ENCODE data around the gene MARCHF9.
"Not testable (repeated sequence)": the region's sequence is repeated elsewhere in the genome, so short reads cannot be mapped to it uniquely, and the experiment has no call there.

DNA sequence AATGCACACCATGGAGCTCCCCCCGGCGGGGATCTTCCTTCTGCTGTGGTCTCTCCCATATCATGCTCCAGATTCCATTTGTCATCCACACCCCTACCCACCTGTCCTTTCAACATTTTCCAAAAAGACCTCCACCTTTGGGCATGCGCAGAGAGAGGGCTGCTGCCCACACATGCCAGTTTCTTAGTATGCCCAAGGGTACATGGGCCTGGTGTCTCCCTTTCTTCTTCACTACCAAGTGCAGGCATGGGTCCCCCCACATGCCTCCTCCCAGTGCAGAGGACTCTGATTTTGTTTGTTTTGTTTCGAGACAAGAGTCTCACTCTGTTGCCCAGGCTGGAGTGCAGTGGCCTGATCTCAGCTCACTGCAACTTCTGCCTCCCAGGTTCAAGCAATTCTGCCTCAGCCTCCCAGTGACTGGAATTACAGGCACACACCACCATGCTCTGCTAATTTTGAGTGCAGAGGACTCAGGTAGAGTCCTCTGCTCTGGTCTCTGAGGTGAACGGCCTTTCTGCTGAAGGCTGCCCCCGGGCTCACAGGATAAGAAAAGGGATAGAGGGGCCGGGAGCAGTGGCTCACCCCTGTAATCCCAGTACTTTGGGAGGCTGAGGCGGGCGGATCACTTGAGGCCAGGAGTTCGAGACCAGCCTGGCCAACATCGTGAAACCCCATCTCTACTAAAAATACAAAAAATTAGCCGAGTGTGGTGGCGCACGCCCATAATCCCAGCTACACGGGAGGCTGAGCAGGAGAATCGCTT, 32.9 kb upstream of the MARCHF9 start:
- TF ChIP-seq, protein P1, sequence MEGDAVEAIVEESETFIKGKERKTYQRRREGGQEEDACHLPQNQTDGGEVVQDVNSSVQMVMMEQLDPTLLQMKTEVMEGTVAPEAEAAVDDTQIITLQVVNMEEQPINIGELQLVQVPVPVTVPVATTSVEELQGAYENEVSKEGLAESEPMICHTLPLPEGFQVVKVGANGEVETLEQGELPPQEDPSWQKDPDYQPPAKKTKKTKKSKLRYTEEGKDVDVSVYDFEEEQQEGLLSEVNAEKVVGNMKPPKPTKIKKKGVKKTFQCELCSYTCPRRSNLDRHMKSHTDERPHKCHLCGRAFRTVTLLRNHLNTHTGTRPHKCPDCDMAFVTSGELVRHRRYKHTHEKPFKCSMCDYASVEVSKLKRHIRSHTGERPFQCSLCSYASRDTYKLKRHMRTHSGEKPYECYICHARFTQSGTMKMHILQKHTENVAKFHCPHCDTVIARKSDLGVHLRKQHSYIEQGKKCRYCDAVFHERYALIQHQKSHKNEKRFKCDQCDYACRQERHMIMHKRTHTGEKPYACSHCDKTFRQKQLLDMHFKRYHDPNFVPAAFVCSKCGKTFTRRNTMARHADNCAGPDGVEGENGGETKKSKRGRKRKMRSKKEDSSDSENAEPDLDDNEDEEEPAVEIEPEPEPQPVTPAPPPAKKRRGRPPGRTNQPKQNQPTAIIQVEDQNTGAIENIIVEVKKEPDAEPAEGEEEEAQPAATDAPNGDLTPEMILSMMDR (IDR thresholded peaks at IDR 0.05) = not testable (repeated sequence)
- not testable (repeated sequence) for TF ChIP-seq POLR2A (IDR thresholded peaks at IDR 0.05)

All from ovary (tissue), 3 donors.